Inflammatory macrophage treated with lipopolysaccharide for 1 hour (primary cell): ENCODE measurements around the gene EFNB1.

Experiments
- DNase-seq, 2 donors: peaks; one replicate each; pipeline ENCODE4 v3.0.0-alpha.2; 2020 to 2022

Gene EFNB1

DNA sequence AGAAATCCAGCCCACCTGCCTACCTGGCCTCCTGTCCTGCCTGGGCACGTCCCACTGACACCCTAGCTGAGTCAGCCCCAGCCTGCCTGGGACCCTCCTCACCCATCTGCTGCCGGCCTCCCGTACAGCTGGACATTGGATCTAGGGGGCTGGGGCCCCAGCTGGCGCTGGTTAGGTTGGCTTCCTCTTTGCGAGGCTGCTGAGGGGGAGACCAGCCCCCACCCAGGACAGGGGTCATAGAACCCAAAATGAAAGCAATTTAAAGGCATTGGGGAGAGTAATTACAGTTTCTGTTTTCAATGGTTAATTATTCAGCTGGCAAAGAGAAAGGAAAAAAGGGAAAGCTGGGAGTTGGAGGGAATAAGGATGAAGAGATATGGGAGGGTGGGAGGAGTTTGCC, 15.8 kb downstream of the EFNB1 start:
- DNase-seq, result no peak

DNA sequence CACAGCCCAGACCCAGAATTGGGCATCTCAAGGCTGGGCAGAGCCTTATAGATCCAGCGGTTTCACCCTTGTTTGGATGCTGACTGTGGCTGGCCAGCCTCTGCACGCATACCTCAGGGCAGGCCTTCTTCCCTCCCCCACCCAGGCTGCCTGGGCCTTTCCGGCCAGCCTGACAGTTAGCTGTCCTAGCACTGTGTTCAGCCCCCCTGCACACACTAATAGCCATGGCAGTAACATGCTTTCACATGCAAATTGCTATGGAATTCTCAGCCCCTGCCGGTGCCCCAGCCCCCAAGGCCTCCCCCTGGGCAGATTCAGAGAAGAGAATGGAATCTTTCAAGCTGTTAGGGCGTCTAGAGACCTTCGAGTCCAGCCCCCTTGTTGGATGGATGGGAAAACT, 17.7 kb downstream of the EFNB1 start:
- no peak for DNase-seq

DNA sequence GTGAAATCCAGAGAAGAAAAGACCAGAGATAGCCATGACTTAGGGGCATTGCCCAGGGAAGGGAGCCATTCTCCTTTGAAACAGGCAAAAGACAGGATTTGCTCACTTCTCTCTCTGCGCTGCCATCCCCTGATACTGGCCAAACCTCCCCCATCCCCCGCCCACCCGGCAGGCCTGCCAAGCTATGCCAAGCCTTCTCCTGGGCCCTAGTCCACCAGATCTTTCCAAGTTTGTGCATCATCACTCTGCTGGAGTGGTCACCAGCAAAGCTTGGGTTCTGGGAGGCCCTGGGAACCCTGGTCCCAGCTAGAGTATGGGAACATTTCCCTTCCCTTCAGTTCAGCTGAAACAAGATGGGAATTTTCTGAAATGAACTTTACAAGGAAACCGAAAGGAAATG, 18.4 kb downstream of the EFNB1 start:
- no peak for DNase-seq

DNA sequence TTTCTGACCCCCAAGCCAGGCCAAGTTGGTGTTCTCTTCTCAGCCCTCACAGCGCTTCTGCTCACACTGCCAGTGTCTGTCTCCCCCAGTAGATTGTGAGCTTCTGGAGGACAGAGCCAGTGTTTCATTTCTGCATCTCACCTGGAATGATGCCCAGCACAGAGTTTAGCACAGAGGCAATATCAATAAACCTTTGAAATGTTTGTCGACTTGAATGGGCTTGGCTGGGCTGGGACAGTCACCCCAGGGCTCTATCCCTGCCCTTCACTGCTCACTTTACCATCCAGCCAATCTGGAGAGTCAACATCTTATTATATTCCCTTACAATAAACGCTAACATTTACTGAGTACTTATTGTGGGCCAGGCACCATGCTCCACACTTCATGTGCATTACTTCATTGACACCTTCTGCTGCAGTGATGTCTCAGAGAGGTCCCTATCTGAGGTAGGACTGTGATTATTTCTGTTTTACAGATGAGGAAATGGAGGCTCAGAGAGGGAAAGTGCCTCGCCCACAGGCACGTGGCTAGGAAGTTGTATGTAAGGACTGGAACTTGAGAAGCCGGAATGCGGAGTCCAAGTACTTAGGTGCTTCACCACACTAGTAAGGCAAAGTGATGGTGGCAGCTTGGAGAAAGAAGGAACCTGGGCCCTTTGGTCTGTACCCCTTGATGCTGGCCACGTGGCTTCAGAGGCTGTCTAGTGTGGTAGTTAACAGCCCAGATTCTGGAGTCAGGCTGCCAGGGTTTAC, 19.5 kb downstream of the EFNB1 start:
- no peak for DNase-seq

DNA sequence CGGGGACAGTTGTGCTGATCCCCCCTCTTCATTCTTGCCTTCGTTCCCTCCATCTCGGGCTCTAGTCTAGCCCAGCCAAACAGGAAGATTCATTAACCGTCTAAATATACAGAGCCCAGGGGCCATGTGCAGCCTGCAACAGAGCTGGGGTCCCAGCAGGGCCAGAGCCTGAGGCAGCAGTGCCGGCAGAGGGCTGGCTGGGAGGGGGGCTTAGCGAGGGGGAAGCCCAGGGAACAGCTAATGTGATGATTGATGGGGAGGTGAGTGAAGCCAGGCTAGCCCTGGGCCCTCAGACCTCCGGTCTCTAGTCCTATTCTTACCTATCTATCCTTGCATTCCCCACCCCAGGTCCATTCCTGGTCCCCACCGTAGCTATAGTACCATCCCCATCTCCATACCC, 22.3 kb downstream of the EFNB1 start:
- no peak for DNase-seq

DNA sequence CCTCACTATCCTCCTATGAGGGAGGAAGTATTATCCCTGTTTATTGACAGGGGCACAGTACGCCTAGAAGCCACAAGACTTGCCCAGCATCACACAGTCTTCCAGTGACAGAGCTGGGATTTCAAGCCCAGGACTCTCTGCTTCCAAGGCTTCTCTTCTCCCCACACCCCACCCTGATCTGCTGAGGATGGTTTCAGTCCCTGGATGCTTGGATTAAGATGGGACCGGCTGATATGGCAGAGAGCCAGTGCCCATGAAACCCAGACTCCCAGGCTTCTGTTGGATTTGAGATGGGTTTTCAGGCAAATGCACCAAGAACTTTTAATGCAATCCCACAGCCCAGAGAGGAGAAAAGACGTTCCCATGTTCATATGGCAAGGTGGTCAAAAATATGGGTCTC, 23.2 kb downstream of the EFNB1 start:
- DNase-seq, result no peak

DNA sequence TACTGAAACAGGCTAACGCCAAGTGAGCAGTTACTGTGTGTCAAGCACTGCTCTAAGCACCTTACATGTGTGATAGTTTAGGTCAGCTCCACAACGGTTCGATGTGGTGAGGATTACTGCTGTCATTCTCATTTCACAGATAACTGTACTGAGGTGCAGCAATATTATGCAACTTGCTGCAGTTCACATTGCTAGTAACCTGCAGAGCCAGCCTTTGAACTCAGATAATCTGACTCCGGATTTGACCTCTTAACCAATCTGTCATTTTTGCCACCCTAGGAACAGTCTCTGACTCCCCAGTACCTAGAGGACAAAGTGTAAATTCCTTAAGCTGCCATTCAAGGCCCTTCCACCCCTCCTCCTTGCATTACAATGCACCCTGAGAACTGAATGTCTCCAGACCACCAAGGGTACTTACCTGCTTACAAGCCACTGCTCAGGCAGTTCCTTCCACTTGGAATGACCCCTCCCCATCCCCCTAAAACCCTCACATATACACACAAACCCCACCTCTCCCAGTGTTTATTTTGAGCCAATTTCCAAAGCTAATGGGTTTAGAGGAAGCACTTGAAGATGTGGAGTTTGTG, 24.9 kb downstream of the EFNB1 start:
- DNase-seq, result no peak

DNA sequence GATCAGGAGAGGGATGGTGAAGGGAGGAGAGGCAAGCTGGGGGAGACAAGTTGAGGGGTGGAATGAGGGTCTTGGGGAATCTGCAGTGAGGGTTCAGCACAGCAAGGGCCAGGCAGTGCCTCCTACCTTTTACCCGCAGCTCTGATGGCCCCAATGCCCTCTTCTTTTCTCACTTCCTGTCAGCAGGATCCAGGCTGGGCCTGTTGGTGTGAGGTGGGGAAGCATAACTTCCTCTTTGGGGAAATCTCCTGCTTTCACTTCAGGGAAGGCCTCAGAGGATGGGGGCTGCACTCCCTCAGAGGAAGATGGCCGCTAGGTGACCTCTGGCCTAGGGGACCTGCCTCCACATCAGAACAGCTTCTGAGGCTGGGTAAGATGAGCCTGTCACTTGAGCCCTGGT, 36.5 kb downstream of the EFNB1 start:
- DNase-seq, result peak; percentile 39 to 56

DNA sequence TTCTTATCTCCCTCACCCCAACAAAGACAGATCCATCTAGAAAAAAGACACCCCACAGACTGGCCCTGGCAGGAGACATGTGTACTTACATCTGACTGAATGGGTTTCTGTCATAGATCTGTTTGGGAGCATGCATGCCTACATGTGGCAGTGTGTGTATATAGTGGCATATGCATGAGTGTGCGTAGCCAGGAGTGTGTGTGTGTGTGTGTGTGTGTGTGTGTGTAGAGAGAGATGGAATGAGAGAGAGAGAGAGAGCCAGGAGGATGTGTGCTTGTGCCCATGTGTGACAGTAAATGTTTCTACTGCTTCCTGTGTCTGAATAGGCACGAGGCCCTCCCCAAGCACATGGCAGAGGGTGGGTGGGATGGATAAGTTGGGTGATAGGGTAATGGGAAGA, 37.1 kb downstream of the EFNB1 start:
- DNase-seq, result no peak

DNA sequence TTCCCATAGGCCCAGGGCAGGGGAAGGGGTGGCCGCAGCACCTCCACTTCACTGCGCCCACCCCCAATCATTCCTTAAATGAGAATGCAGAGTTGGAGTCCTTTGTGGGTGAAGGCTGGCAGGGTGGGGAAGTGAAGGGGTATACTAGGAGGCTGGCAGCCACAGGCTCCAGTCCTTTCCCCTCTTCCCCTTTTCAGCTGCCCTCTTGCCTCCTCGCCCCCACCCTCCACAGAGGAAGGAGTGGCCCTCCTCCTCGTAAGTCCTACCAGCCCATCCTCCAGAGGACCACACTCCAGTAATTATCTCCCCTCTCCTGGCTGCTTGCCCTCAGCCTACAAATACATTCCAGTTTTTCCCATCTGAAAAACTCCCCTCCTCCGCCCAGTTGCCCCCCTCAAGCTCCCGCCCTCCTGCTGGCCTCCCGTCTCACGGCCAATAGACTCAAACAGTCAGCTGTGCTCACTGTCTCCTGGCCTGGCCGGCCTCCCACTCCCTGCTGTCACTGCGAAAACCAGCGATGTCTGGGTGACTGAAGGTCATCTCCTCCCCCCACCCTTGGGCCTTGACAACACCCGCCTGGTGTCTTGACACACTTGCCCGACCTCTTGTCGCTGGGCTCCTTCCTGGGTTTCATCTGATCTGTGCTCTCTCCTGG, 38.8 kb downstream of the EFNB1 start:
- DNase-seq, result peak; percentile 10 to 33

DNA sequence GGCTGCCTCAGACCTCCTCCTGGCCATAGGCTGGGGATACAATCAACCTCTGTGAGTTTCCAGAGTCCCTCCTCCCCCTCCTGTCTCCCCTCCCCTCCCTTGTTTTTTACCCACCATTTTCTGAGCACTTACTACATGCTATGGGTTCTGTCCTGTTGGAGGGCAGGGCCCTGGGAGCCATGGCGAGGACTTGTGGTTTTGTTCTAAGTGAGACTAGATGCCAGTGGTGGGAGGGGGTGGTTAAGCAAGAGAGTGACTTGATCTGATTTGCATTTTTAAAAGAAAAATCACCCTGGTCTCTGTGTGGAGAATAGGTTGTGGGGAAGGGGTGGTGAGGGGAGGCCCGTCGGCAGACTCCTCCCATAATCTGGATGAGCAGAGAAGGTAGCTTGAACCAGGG, 39.5 kb downstream of the EFNB1 start:
- DNase-seq, result peak; percentile 14 to 26

DNA sequence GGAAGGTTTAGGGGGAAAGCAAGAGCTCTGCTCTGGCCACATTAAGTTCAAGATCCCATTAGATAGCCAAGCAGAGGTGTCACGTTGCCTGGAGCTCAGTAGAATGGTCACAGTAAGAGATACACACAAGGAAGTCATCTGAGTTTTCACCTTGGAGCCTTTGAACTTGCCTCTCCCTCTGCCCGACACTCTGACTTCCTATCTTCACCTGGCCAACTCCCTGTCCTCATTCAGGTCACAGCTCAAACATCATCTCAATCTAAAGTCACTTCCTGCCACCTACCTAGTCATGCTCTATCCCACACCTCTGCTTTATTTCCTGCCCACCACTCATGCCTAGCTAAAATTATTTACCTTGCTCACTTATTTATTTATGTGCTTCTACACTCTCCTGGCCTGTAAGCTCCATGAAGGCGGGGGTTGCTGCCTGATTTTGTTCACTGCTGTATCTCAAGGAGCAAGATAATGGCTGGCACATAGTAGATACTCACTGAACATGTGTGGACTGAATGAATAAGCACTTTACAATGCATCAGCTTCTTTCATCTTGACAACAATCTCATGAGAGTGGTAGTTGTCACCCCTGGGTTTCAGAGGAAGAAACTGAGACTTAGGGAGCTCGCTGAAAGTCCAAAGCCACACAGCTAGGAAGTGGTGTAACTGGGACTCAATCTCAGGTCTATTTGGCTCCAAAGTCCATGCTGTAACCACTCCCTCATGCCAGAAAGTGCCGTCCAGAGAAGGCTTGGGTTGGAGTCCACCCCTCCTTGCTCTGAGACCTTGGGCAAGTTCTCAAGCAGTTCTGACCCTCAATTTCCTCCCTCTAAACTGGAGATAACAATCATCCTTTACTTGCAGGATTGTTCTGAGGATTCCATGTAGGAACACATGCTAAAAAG, 40.3 kb downstream of the EFNB1 start:
- DNase-seq, result no peak

DNA sequence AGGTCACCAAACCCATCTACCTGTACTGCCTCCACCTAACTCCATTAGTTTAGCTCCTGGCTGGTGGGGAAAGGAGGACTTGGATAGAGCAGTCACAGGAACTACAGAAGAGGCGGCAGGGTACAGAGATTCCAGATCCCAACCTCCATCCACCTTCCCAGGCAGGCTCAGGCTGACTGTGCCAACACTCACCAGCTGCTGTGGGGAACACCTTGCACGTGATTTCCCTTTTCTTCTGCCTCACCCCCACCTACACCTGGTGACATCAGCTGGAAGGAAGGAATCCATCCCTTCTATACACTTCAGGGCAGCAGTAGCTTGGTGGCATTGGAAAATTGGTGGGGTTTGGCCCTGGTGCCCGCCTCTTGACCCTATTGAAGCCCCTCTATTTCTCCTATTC, 41.5 kb downstream of the EFNB1 start:
- DNase-seq, result no peak

DNA sequence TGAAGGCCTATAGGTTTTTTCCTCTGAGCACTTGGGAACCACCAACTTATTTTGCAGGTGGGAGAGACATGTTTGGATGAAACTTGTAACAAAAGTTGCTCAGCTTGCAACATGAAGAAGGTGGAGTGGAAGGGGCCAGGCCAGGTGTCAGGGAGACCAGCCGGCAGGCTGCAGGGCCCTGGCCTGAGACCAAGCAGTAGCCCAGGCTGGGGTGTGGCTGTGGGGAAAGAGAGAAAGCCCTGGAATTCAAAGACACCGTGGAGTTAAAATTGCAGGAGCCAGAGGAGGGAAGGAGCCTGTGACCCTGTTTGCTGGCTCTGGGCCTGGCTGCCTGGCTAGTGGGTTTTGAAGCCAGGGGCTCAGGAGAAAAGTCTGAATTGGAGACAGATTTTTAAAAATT, 43.4 kb downstream of the EFNB1 start:
- DNase-seq, result no peak

DNA sequence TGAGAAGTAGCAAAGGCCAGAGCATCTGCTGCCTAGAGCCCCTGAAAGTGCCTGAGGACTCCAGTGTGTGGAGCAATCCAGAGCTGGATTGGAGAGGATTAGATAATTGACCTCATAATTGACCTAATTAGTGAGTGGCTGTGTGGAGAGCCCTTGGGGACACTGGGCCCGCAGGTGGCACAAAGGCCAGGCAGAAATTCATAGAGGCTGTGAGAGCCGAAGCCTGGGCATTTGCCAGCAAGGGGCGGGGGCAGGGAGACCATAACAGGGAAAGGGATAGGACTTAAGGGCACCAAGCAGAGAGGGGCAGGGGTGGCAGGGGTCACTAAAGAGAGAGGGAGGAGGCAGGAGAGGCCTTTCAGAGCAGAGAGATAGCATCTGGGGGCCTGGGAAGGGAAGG, 45.3 kb downstream of the EFNB1 start:
- DNase-seq, result no peak

DNA sequence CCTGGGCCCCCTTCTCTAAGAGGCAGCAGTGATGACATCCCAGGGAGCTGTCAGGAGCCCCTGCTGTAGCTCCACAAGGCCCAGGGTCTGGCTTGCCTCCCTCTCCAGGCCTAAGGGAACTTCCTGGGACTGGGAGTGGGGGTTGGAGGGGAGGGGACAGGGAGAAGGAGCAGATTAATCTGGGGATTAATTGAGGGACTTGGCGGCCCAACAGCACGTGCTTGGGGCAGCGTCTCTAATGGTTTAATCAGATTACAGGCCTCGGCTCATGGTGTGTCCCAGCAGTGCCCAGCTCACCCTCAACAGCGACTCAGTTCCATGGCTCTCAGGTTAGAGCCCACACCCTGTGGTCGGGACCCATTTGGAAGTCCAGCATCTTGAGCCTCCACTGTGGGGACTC, 47.9 kb downstream of the EFNB1 start:
- no peak for DNase-seq

DNA sequence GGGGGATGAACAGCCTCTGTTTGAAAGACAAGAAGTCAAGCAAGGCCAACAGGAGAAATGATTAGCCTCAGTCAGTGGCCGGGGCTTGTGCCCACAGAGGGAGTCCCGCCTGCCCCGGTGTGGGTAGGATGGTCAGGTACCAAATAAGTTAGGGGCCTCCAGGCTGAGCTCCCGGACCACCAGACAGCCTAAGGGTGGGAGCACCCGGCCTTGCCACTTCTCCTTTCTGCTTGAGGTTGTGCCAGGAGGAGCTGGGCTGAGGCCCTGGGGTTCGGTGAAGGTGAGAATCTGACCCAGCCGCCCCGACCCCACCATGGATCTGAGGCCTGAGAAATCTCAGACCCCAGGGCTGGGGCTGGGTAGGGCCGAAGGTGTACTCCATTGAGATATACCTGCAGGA, 48.8 kb downstream of the EFNB1 start:
- DNase-seq, result no peak

DNA sequence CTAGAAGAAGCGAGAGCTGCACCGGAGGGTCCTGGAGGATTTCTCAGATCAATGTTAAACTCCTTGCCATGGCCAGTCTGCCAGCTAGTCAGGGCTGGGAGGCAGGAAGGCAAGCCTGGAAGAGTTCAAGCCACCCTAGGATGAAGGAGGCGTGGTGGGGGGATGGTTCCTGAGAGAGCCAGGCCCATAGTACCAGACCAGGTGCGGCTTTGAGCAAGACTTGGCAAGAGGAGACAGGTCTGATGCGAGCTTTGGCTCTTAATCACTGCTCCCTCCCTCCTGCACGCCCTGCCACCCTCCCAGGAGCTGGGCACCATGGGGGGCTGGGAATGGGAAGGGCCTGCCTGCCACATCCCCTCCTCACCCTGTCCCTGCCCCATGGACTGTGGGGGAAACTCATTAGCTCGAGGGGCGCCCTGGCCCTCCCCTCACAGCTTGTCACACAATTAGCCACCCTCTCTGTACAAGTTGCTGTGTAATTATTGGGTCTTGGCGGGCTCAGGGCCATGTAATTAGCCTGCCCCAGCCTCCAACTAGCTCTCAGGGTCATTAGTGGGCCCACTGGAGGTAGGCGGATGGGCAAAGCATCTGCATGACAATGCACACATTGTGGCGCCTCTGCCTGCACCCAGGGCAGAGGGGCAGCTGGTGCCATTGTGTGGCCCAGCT, 50.3 kb downstream of the EFNB1 start:
- DNase-seq, result no peak

DNA sequence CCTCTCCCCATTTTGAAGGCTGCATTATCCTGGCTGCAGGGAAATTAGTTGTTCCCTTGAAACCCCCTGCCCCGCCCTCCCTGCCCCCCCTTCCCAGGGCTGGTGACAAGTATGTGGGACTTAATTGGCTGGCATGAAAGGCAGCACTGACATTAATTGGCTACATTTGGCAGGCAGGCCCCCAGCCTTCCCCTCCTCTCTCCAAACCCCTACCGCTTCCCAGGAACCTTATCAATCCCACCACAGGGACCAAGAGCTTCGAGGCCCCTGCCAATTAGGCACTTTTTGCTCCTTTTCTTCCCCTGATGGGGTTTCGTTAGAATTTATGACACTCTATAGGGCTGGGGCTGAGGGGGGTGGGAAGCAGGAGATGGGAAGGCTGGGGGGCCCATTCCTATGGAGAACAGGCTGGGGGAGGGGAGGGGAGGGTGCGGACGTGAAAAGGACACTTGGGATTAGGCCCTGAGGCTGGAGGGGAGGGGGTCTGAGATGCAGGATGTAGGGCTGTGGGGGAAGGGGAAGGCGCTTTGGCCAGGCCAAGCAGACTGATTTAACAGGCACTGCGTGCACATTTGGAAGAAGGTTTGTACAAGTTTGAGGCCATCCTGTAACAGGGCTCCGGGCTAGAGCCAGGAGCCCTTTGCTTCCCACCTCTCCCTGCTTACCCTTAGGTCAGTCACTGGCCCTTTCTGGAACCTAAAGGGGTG, 52.2 kb downstream of the EFNB1 start:
- no peak for DNase-seq

DNA sequence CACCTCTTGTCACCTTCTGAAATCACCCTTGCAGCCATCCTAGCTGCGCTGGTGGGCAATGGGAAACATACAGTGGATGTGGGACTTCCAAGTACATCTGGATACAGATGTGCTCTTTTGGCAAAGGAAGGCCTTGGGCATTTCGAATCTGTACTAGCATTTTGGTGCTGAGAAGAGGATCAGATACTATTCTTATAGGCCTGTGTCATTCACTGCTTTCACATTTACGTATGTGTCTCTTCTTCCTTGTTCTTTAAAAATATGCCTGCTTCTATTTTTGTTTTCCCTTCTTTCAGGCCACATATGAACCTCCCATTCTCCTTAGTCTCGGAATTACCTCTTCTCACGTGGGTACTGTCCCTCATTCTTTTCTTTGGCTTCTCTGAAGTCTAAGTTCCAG, 53.1 kb downstream of the EFNB1 start:
- no peak for DNase-seq

DNA sequence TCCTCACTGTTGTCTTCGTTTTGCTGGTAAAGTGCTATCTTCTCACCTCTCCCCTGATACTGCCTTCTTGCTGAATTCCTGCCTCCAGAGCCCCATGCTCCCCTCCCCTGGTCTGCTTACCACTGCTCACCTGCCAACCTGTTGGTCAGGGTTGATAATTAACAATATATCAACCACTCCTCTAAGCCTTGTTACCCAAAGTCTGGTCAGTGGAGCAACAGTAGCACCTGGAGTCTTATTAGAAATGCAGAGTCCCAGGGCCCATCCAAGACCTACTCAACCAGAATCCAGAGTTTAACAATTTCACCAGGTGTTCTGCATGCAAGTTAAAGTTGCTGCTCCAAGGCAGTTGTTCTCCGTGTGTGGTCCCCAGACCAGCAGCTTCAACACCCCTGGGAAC, 55.0 kb downstream of the EFNB1 start:
- DNase-seq, result no peak

DNA sequence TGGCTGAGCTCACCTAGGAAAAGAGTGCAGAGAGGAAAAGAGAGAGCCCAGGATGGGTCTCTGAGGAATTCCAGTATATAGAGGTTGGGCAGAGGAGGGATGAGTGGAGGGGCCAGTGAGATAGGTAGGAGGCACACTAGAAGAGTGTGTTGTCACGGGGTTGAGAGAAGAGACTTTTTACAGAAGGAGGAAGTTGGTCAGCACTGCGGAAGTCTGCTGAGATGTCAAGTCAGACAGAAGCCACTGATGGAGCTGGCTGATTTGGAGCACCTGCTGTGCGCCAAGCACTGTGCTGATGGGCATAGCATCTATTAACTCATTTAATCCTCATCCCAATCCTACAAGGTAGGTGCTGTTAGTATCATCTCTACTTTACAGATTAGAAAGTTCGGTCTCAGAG, 60.4 kb downstream of the EFNB1 start:
- DNase-seq, result no peak
